Aorta (tissue), 5 donors: ENCODE results near the gene ABCA12. TPM values are rescaled to one million over a fixed set of nuclear protein-coding genes. Genes with fewer than 3 reads are reported as not detected.

Experiments used
- ATAC-seq: fragments of 200-7000 bp; cut with Tn5 transposase; one replicate; pipeline ENCODE4 v1.9.1; 2022; ENCODE audit warnings: moderate library complexity; ENCODE audit not compliant: low FRiP score
- DNase-seq, 2 donors: peaks; one replicate each; pipeline ENCODE4 v3.0.0-alpha.2; 2020
- H3K27ac ChIP-seq, 2 donors: one replicate each; pipeline ENCODE4 v1.5.1; 2013; ENCODE audit warnings: low read length in 2 of 2, mild to moderate bottlenecking in 2 of 2, moderate library complexity in 2 of 2, control low read depth in 1 of 2, inconsistent platforms in 1 of 2, low read depth in 1 of 2
- H3K27me3 ChIP-seq, 2 donors: one replicate each; pipeline ENCODE4 v1.6.1; 2013; ENCODE audit warnings: control low read depth in 1 of 2, low read length in 1 of 2, mild to moderate bottlenecking in 1 of 2, moderate library complexity in 1 of 2; ENCODE audit not compliant: insufficient read depth in 2 of 2, control insufficient read depth in 1 of 2
- H3K36me3 ChIP-seq, 2 donors: one replicate each; pipeline ENCODE4 v1.6.1; 2013; ENCODE audit warnings: control low read depth in 1 of 2, low read length in 1 of 2, mild to moderate bottlenecking in 1 of 2; ENCODE audit not compliant: insufficient read depth in 2 of 2, control insufficient read depth in 1 of 2
- H3K4me1 ChIP-seq, 2 donors: one replicate each; pipeline ENCODE4 v1.6.1; 2013; ENCODE audit warnings: low read length in 2 of 2, control low read depth in 1 of 2, mild to moderate bottlenecking in 1 of 2, moderate library complexity in 1 of 2; ENCODE audit not compliant: insufficient read depth in 2 of 2, control insufficient read depth in 1 of 2
- H3K4me3 ChIP-seq, 2 donors: one replicate each; pipeline ENCODE4 v1.5.1; 2013; ENCODE audit warnings: low read length in 2 of 2, control low read depth in 1 of 2, mild to moderate bottlenecking in 1 of 2
- H3K9me3 ChIP-seq: one replicate; pipeline ENCODE4 v1.6.1; 2013; ENCODE audit warnings: mild to moderate bottlenecking, low read length; ENCODE audit not compliant: control insufficient read depth
- WGBS, 2 donors: extraction: QIAGEN DNeasy Blood & Tissue Kit; methylation state at CpG; one replicate each; pipeline ENCODE4 v1.1.7; 2013; 5-methylcytosine and 5-hydroxymethylcytosine counted together
- intact Hi-C, 2 donors: fragments of 100-400 bp; cut with DNase I; formaldehyde crosslinking; loops; one replicate each; pipeline versions ENCODE4 v1.14.2 to v1.15.0; 2022
- polyA plus RNA-seq, 2 donors: library from polyadenylated mRNA; stranded (reverse); fragments of 200-250 nt; gene quantifications; one replicate each; pipeline ENCODE4 v1.2.3, GENCODE V29; 2013
- total RNA-seq, 2 donors: library from RNA; stranded (reverse); fragmentation: NEBNext Ultra II Directional; extraction: Animal tissue kit (Norgen Biotek cat#: 25700); gene quantifications; one replicate each; pipeline ENCODE4 v1.2.1, GENCODE V29; 2021
- donor health status: healthy with polysubstance abuse.
- donor health status: Bipolar disorder and iron deficiency.
- donor health status: DM: no; HTN: no; CAD: no.
- donor health status: DM: no; HTN: no; CAD: no.
- donor health status: DM: yes; HTN: yes; CAD: no.

ABCA12 gene
- total and polyA plus RNA-seq, 4 donors, result not detected

- H3K4me3 ChIP-seq, result no peak overlapping the region
- no peak overlapping the region for H3K27ac ChIP-seq
- H3K36me3 ChIP-seq, result no peaks in the 10 kb centered on the region
- WGBS, 2 donors, result 86 to 90% methylated on average over 5 of the region's 5 CpGs
- H3K4me1 ChIP-seq, result no peaks in the 10 kb centered on the region
- intact Hi-C loops, result no loop called here
- ATAC-seq (no peak), DNase-seq (no peak)
- H3K27me3 ChIP-seq, result no peaks in the 10 kb centered on the region
- H3K9me3 ChIP-seq, result no peaks in the 10 kb centered on the region
Observed at GRCh38 chr2:215105607-215106354, 32.6 kb downstream of the ABCA12 start.

GRCh38 chr2:215104226-215104625 is 34.2 kb downstream of the ABCA12 start:
- ATAC-seq (no peak), DNase-seq (no peak)
- Histone ChIP-seq H3K4me3 (no peak overlapping the region), H3K9me3 (no peaks in the 10 kb centered on the region), H3K36me3 (no peaks in the 10 kb centered on the region), H3K27ac (no peak overlapping the region), H3K27me3 (no peaks in the 10 kb centered on the region), H3K4me1 (no peaks in the 10 kb centered on the region)
- WGBS, 2 donors, result 75 to 76% methylated on average over 4 of the region's 4 CpGs
- intact Hi-C loops, result no loop called here

- no peaks in the 10 kb centered on the region for H3K27me3 ChIP-seq
- DNase-seq, result no peak
- no peak overlapping the region for H3K4me3 ChIP-seq
- WGBS, 2 donors, result 93% methylated on average over 6 of the region's 6 CpGs
- ATAC-seq, result no peak
- H3K36me3 ChIP-seq, result no peaks in the 10 kb centered on the region
- no peak overlapping the region for H3K27ac ChIP-seq
- peaks cover 1% of the 10 kb centered on the region for H3K9me3 ChIP-seq
- H3K4me1 ChIP-seq, result no peaks in the 10 kb centered on the region
- intact Hi-C loops, result no loop called here
Observed at GRCh38 chr2:215098875-215099274, 39.6 kb downstream of the ABCA12 start.

- ATAC-seq, result no peak
- H3K27ac ChIP-seq, result no peak overlapping the region
- H3K4me1 ChIP-seq, result no peaks in the 10 kb centered on the region
- intact Hi-C loops, result no loop called here
- no peak for DNase-seq
- H3K27me3 ChIP-seq, result no peaks in the 10 kb centered on the region
- H3K4me3 ChIP-seq, result no peak overlapping the region
- H3K36me3 ChIP-seq, result no peaks in the 10 kb centered on the region
- 91 to 95% methylated on average over 5 of the region's 5 CpGs for WGBS, 2 donors
- H3K9me3 ChIP-seq, result no peaks in the 10 kb centered on the region
Observed at GRCh38 chr2:215084080-215084479, 54.3 kb downstream of the ABCA12 start.

DNA sequence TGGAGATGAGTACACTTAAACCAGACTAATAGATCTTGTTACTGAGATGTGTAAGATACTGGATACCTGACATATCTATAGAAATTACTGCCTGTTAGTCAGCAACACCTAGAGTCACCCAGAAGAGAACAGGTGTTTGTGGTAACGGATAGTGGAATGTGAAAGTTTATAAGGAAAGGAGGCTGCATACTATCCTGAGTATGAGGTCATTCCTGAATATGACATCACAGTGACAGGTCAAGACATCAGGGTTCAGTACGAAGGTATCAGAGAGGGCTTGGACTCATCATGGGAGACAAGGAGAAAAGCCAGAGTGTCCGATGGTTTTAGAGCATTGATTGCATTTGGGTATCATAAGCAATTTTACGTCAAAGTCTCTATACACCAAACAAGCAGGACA is 55.3 kb downstream of the ABCA12 start:
- WGBS, 2 donors, result 85 to 90% methylated on average over 4 of the region's 4 CpGs
- ATAC-seq (no peak), DNase-seq (no peak)
- no peaks in the 10 kb centered on the region for H3K9me3 ChIP-seq
- intact Hi-C loops, result no loop called here
- no peaks in the 10 kb centered on the region for H3K27me3 ChIP-seq
- H3K4me3 ChIP-seq, result no peak overlapping the region
- H3K36me3 ChIP-seq, result no peaks in the 10 kb centered on the region
- H3K27ac ChIP-seq, result no peak overlapping the region
- H3K4me1 ChIP-seq, result no peaks in the 10 kb centered on the region

DNA sequence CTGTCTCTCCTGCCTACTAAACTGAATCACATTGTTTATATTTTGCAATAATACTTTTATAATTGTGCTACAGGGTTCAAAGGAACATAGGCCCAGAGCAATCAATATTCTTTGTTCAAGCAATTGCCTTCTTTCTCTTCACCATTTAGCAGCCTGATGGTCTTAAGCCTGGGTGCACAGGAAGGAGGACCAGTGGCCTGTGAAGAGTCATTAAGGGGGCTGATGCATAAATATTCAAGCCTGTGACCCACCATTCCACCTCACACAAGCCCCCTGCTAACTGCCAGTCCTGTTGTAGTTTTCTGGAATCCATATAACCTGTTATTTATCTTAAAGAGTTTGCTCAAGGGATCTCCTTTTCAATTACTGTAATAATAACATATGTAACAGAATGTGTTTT is 56.0 kb downstream of the ABCA12 start:
- no peak overlapping the region for H3K4me3 ChIP-seq
- DNase-seq (no peak), ATAC-seq (no peak)
- H3K9me3 ChIP-seq, result no peaks in the 10 kb centered on the region
- no peak overlapping the region for H3K27ac ChIP-seq
- no peaks in the 10 kb centered on the region for H3K4me1 ChIP-seq
- no peaks in the 10 kb centered on the region for H3K27me3 ChIP-seq
- no peaks in the 10 kb centered on the region for H3K36me3 ChIP-seq
- intact Hi-C loops, result no loop called here

- intact Hi-C loops, result no loop called here
- Histone ChIP-seq H3K27me3 (no peaks in the 10 kb centered on the region), H3K9me3 (no peaks in the 10 kb centered on the region), H3K4me3 (no peak overlapping the region), H3K4me1 (no peaks in the 10 kb centered on the region), H3K36me3 (no peaks in the 10 kb centered on the region), H3K27ac (no peak overlapping the region)
- ATAC-seq (no peak), DNase-seq (no peak)
- 59 to 68% methylated on average over 4 of the region's 4 CpGs for whole genome bisulfite sequencing, 2 donors
Observed at GRCh38 chr2:215080545-215080944, 57.9 kb downstream of the ABCA12 start.

DNA sequence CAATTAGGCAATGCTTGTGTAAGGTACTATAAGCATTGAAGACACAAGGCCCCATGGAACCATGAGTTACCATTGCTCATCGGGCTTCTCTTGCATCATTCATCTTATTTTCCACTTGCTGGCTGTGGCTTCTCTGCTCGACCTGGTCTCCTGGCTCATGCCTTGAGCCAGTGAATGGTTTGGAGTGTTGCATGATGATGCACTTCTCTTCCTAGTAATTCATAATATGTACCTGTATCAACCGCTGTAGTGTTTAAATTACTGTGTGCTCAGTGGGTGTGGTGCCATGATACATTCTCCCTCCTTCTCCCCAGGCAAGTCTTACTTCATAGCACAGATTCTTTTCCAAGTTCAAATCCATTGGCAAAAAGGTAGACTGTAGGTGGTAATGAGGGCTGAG is 66.8 kb downstream of the ABCA12 start:
- Histone ChIP-seq H3K36me3 (no peaks in the 10 kb centered on the region), H3K4me3 (no peak overlapping the region), H3K27me3 (no peaks in the 10 kb centered on the region), H3K27ac (no peak overlapping the region), H3K4me1 (no peaks in the 10 kb centered on the region), H3K9me3 (no peaks in the 10 kb centered on the region)
- ATAC-seq (no peak), DNase-seq (no peak)
- 78 to 90% methylated on average over 3 of the region's 3 CpGs for WGBS, 2 donors
- intact Hi-C loops, result no loop called here

GRCh38 chr2:215068399-215068798 is 70.0 kb downstream of the ABCA12 start:
- intact Hi-C loops, result no loop called here
- Histone ChIP-seq H3K4me3 (no peak overlapping the region), H3K4me1 (no peaks in the 10 kb centered on the region), H3K36me3 (no peaks in the 10 kb centered on the region), H3K27ac (no peak overlapping the region), H3K9me3 (no peaks in the 10 kb centered on the region), H3K27me3 (no peaks in the 10 kb centered on the region)
- DNase-seq (no peak), ATAC-seq (no peak)
- WGBS, 2 donors, result 71 to 79% methylated on average over 2 of the region's 2 CpGs
